ENCODE measurements around the gene HMOX2. TPM values are rescaled to one million over a fixed set of nuclear protein-coding genes. Genes with fewer than 3 reads are reported as not detected.

Gene HMOX2
- total RNA-seq, 1 experiment from 2014 or later = 99.9 TPM

DNA sequence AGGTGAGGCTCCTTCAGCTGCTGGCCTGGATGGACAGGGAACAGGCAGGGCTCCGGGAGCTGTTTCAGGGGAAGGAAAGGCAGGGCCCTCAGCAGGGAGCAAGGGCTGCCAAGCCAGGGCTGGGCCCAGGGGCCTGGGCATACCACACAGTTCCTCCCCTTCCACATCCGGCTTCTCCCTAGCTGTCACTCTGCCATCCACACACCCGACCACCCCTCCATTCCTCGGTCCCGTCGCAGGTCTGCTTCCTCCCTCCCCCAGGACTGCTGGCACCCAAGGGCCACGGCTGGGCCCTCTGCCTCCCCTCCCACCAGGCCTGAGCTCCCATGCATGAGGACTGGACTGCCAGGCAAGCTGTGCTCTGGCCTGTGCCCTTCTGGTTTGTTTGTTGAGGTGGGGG is 38.4 kb downstream of the HMOX2 start:
- in situ Hi-C loops (cut with HindIII; ENCODE audit: low sequenced_read_pairs) = loop anchor here (25.0 kb wide), 1 partner anchor 173 kb away; the partner anchor contains the start of gene NUDT16L1
- DNase-seq (ENCODE audit: low spot score) = peak; percentile 27

DNA sequence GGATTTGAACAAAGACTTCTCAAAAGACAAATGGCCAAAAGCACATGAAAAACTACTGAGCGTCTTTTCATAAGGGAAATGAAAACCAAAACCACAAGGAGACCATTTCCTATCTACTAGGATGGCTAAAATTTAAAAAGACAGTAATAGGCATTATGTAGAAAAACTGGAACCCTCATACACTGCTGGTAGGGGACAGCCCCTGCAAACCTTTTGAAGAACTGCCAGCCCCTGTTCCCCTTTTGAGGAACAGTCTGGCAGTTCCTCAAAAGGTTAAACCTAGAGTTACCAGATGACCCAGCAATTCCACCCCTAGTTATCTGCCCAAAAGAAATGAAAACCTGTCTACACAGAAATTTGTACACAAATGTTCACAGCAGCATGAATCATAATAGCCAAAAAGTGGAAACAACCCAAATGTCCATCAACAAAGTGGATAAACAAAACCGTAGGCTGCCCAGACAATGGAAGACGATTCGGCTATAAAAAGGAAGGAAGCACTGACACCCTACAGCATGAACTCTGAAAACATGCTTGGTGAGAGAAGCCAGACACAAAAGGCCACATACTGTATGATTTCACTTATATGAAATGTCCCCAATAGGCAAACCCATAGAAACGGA is 39.5 kb downstream of the HMOX2 start:
- peak; percentile 25 for DNase-seq (ENCODE audit: low spot score)
- in situ Hi-C loops (cut with HindIII; ENCODE audit: low sequenced_read_pairs) = loop anchor here (25.0 kb wide), 1 partner anchor 172 kb away; the partner anchor contains the start of gene NUDT16L1

DNA sequence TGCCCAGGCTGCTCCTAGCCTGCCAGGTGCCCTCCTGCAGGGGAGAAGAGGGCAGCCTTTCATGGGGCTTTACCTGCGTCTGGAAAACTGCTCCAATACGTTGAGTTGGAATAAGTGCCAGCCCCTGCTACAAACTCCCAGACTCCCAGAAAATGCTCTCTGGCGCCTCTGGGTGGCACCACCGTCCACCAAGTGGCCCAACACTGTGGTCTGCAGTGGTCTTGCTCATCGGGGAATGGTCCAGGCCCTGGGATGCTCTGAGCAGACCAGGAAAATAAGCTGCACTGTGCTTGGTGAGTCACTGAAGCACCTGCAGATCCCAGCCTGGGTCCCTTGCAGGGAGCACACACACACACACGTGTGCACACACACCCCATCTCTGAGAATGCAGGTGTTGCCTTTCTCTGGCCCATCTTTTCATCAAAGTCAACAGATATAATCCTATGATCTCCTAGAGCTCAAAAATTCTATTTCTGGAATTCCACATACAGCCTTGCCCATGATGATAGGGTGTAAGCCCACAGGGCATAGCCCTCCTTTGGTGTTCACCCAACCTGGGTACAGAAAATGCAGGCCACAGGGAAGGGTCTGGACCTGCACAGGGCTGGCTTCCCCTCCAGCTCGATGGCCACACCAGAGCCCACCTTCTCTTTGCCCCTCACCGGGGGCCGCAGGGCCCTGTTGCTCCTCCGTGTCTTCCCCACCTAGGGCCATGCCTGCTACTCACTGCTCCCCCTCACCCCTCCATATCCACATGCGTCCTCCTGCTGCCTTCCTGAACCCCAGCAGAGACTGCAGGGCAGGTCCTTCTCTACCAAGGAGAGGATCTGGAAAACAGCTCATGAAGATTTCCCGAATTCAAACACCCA is 41.8 kb downstream of the HMOX2 start:
- peak; percentile 89 for DNase-seq (ENCODE audit: low spot score)
- in situ Hi-C loops (cut with HindIII; ENCODE audit: low sequenced_read_pairs) = loop anchor here (25.0 kb wide), 1 partner anchor 169 kb away; the partner anchor contains the start of gene NUDT16L1

DNA sequence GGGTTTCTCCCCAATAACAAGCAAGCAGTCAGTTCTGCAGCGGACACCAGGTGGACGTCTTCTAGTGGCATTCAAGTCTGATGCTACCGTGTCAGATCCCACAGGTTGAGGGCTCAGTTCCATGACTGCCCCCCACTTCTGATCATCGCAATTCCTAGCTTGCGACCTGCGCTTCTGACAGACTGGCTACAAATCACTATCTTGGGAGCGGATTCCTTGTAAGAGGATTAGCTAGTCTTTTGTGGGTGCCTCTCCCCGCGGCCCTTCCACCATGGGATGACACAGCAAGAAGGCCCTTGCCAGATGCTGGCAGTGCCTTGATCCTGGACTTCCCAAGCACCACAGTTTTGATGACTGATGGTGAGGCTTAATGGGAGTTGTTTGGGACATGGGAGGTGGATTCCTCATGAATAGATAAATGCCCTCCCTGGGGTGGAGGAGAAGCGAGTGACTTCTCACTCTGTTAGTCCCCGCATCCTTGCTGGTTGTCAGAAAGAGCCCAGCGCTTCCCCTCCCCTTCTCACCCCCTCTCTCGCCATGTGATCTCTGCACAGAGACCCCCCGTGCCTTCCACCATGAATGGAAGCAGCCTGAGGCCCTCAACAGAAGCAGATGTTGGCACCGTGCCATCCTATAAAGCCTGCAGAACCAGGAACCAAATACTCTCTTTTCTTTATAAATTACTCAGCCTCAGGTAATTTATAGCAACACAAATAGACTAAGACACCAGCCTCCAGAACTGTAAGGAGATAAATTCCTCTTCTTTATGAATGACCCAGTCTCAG is 43.3 kb downstream of the HMOX2 start:
- DNase-seq (ENCODE audit: low spot score) = no peak
- in situ Hi-C loops (cut with HindIII; ENCODE audit: low sequenced_read_pairs) = loop anchor here (25.0 kb wide), 1 partner anchor 168 kb away; the partner anchor contains the start of gene NUDT16L1

DNA sequence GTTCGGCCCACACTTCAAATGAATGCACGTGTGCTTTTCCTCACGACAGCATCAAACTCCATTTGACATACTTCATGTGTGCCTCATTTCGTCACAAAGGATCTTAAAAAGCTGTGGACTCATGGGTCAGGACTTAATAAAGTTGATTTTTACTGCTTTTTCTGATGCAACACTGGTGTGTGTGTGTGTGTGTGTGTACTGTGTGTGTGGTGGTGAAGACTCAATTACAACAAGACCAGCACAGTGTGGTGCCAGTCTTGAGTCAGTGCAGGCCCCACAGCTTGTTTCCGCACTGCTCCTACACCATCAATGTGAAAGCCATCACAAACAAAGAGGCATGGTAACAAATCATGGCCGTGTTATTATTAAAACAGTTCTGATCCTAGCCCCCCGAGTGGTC is 44.7 kb downstream of the HMOX2 start:
- no peak for DNase-seq (ENCODE audit: low spot score)
- in situ Hi-C loops (cut with HindIII; ENCODE audit: low sequenced_read_pairs) = loop anchor here (25.0 kb wide), 1 partner anchor 166 kb away; the partner anchor contains the start of gene NUDT16L1

DNA sequence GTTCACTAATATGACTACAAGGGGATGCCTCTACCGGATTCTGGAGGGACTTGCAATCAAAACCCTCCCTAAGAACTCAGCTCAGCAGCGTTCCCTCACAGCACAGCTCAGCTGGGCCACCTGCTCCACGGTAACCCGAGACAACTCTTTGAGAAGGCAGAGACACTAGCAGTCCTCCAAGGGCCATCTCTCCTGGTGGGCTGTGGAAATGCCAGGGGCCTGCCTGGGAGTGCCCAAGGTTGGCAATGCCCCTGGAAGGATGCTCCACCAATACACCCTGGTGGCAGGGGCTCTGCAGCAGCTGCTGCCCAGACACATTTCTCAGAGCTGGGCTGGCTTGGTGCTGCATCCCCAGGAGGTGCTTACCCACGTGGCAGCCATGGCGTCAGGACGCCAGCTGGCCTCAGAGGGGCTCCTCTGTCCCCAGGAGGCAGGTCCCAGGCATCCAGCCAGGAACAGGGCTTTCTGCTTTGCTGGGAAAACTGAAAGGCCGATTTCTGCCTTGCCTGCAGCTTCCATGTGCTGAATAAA is 45.9 kb downstream of the HMOX2 start:
- peak; percentile 89 for DNase-seq (ENCODE audit: low spot score)
- in situ Hi-C loops (cut with HindIII; ENCODE audit: low sequenced_read_pairs) = loop anchor here (25.0 kb wide), 1 partner anchor 165 kb away; the partner anchor contains the start of gene NUDT16L1

DNA sequence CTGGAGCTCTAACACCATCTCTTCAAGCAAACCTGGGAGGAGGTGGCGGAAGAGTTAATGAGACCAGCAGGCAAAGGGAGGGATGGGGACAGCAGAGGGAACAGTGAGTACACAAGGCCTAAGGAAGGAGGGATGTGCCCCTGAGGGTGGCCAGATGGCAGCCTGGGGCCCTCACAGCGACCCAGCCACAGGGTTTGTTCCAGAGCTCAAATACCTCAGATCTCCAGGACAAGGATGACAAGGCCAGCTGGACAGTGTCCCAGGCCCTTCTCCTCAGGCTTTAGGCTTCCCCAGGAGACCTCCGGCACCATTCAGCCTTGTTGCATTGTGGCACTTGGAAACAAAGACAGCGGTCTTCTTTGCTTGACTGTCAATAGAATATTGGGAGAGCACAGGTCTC is 47.5 kb downstream of the HMOX2 start:
- in situ Hi-C loops (cut with HindIII; ENCODE audit: low sequenced_read_pairs) = loop anchor here (25.0 kb wide), 1 partner anchor 164 kb away; the partner anchor contains the start of gene NUDT16L1
- DNase-seq (ENCODE audit: low spot score) = peak; percentile 95

DNA sequence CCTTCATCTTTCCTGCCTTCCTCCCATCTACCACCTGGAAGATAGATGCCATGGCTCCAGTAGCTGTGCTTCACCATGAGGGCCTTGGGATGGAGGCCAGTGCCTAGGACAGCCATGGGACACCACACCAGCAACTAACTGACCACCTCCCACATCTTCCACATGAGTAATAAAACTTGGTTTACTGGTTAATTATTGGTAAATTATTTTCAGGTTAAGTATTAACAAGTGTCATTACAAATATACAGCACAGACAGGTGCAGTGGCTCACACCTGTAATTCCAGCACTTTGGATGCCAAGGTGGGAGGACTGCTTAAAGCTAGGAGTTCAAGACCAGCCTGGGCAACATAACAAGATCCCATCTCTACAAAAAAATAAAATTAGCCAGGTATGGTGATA is 48.4 kb downstream of the HMOX2 start:
- no peak for DNase-seq (ENCODE audit: low spot score)
- in situ Hi-C loops (cut with HindIII; ENCODE audit: low sequenced_read_pairs) = loop anchor here (25.0 kb wide), 1 partner anchor 163 kb away; the partner anchor contains the start of gene NUDT16L1

DNA sequence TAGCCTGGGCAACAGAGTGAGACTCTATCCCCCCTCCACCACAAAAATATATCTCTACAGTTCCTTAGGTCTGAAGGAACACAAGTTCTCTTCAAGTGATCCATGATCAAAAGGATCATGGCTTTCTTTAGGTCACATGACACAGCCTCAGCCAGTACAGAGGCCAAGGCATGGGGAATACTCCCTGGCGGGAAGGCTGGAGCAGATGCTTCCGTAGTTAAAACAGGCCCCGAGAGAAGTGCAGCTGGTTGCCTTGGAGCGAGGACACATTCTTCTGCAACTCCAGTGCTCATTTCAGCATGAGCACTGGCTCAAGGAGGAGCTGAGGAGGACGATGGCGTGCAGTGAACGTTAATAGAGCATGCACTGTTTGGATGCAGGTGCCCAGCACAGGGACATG is 48.9 kb downstream of the HMOX2 start:
- DNase-seq (ENCODE audit: low spot score) = no peak
- in situ Hi-C loops (cut with HindIII; ENCODE audit: low sequenced_read_pairs) = no loop called here

DNA sequence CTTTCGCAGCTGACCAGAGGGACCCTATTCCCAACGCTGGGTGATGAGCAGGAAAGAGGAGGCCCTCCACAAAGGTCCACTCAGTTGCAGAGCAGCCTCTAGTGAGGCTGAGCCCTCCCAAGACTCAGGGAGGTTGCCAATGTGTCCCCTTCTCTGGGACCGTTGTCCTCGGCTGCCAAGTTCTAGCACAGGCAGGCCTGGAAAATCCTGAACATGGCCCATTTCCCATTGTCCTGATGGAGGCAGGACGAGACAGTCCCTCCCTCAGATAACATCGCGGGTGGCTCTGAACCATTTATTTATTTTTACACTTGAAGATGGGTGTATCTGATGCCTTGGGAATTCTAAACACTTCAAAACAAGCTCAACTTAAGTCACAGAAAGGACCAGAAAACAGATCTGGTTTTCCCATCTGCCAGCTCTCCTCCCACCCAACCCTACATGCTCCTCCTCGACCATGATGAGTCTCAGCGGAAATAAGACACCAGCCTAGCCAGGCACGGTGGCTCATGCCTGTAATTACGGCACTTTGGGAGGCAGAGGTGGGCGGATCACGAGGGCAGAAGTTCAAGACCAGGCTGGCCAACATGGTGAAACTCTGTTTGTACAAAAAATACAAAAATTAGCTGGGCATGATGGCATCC is 49.6 kb downstream of the HMOX2 start:
- in situ Hi-C loops (cut with HindIII; ENCODE audit: low sequenced_read_pairs) = no loop called here
- DNase-seq (ENCODE audit: low spot score) = no peak

DNA sequence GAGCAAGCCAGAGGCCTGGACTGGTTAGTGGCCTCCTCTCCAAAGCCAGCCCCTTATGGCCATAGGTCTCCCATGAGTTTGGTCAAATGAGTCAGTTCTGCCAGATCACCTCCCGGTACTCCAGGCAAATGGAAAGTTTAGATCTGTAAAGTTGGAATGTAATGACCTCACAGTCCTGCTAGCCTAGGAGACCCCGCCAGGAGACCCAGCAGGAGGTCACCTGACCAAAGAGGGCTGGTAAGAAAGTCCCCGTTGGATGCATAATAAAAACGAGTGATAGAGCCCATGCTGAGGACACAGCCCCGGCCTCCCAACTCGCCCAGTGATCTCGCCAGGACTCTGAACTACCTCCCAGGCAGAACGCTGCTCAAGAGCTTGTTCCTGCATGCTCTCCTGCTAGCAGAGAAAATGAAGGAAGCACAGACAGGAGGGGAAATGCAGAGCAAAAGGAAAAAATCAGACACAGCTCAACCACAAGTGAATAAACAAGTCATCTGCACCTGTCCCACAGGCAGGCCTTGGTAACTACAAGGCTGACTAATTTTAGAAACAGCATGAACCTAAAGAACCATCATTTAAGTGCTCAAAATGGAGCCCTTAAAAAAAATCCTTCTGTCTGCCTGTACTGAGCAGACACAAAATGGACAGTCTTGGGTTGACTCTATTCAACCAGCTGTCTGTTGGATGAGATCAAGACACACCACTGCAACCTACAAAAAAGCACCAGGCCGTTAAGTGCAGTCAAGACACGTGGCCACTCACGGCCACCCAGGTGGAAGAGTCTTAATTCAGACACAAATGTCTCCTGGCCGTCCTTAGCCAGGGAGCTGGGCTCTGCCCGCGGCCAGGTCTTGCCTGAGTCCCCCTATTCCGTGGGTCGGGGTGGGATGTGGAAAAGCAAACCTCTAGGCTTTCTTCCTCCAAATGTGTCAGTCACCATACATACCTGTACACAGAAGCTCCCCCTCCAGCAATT is 53.2 kb downstream of the HMOX2 start:
- peak; percentile 47 for DNase-seq (ENCODE audit: low spot score)

DNA sequence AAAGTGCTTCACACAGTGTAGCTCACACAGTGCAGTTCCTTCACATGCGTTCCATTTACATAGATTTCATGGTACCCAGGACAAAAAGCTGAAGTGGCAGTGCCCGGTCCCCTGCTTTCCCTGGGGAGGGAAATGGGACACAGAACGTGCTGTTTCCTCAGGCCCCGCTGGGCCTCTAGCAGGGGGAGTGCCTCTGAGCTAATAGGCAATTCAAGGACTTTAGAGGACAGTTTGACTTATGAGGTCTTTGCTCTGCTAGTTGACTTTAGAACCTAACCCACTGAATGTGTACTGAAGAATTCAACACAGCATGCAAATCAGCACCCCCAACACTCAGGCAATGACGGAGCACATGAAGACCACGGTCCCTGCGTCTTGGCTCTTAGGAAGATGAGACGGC is 55.6 kb downstream of the HMOX2 start:
- in situ Hi-C loops (cut with HindIII; ENCODE audit: low sequenced_read_pairs) = no loop called here

More for the DNA sequence above, 53.2 kb downstream of the HMOX2 start:
- in situ Hi-C loops (cut with HindIII; ENCODE audit: low sequenced_read_pairs) = no loop called here

DNA sequence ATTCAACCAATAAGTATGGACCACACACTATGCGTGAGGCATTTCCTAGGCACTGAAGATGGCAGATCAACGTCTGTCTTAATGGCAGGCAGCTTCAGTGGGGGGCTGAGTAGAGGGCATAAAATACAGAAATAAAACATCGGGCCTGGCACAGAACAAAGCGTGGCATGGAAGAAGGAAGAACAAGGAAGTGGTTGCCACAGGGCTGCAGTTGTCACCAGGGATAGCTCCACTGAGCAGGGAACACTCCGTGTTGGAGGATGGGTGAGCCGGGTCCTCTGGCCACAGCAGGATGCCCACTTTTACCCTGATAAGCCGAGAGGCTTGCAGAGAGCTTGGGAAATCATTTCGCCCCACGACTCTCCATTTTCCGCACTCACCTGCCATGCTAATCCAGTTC is 56.0 kb downstream of the HMOX2 start:
- in situ Hi-C loops (cut with HindIII; ENCODE audit: low sequenced_read_pairs) = no loop called here
- DNase-seq (ENCODE audit: low spot score) = no peak

More for the DNA sequence above, 55.6 kb downstream of the HMOX2 start:
- no peak for DNase-seq (ENCODE audit: low spot score)

DNA sequence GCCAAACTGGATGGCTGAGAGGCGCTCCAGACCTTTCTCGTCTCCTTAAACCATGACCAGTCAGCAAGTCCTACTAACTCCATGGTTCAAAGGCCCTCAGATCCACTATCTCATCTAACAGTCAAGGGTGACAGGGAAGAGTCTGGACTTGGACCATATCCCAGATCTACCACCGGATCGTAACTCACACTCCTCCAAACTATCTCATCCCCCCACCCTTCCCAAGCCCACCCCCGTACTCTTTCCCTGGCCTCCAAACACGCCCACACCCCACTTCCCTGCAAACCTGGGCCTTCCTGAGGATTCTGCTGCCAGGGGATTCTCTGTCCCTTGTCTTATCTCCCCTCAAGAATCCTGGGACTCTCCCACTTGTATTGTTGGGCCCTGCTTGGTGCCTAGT is 57.3 kb downstream of the HMOX2 start:
- no peak for DNase-seq (ENCODE audit: low spot score)
- in situ Hi-C loops (cut with HindIII; ENCODE audit: low sequenced_read_pairs) = no loop called here

DNA sequence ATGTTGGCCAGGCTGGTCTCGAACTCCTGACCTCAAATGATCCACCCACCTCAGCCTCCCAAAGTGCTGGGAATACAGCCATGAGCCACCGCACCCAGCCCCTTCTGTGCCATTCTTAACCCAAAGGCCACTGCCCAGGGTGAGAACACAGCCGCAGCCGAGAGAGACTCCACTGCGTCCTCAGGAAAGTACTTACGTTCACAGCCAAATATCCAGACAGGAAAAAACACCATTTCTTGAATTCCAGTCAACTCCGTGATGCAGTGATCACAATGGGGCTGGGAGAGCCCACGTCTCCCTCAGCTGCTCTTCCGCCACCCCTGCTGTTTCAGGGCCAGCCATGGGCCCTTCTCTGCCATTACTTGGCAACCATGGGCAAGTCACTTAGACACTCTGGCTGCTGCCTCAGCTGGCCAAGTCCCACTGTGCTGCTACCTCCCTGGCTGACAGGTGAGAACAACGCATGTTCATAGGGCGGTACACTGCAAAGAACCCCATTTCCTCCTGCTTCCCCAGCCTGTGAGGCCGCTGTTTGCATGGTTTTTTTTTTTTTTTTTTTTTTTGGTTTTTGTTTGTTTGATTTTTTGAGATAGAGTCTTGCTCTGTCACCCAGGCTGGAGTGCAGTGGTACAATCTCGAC is 58.1 kb downstream of the HMOX2 start:
- peak; percentile 33 for DNase-seq (ENCODE audit: low spot score)
- in situ Hi-C loops (cut with HindIII; ENCODE audit: low sequenced_read_pairs) = no loop called here

DNA sequence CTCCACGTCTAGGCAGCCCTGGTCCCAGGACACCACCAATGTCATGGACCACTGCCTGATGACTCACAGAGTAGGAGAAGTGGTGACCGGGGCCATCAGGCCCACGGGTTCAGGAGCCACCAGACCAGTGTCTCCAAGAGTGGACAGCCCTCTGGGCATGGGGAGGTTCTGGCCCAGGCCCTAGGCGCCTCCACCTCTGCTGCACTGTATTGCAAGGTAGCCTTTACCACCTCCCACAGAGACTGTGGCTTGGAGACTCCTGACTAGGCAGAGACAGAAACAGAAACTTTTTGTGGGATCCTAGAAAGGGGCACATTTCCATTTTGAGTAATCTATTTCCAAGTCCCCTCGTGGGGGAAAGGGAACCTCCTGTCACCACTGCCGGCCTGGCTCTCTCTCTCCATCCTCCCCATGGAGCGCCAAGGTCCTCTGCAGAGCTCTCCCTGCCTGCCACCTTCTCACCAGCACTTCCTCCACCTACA is 59.5 kb downstream of the HMOX2 start:
- no peak for DNase-seq (ENCODE audit: low spot score)
- in situ Hi-C loops (cut with HindIII; ENCODE audit: low sequenced_read_pairs) = no loop called here
